H1 (cell line): ENCODE data around the gene TSC2. TPM values are rescaled to one million over a fixed set of nuclear protein-coding genes. Genes with fewer than 3 reads are reported as not detected.
A peak's percentile ranks its signal among the peaks of the same experiment; 100 is the strongest.

Source experiments
- microRNA counts: library from miRNA; unstranded; fragments of <30 nt; microRNA quantifications from one replicate; lab custom pipeline; 2015
- microRNA-seq, 2 experiments: library from miRNA; unstranded; fragments of <30 nt; microRNA quantifications; one replicate each; pipeline versions ENCODE4 to v1.2.0, GENCODE V29; 2016 to 2020; ENCODE audit warnings: borderline microRNAs expressed in 2 of 2, borderline number of aligned reads in 2 of 2, borderline replicate concordance in 1 of 2
- polyA plus RNA-seq, 7 experiments: library from polyadenylated mRNA; depleted of rRNA in 3 of 7; stranded (reverse) in 5 of 7; unstranded in 2 of 7; fragments of >200 nt in 5 of 7; fragments of 200-250 nt in 2 of 7; gene quantifications; 1 replicate in 5 of 7; 2 replicates in 1 of 7; 4 replicates in 1 of 7; pipeline versions ENCODE4 v1.2.1 to v1.2.3, GENCODE V29; 2011 to 2013; ENCODE audit warnings: missing spikeins in 2 of 7, mixed read lengths in 2 of 7
- small RNA-seq: library from polyadenylated mRNA; stranded (forward); fragments of <200 nt; extraction: miRNeasy Mini kit (QIAGEN cat#:217004); gene quantifications from one replicate; pipeline ENCODE3, GENCODE V24; 2013; ENCODE audit not compliant: insufficient read depth
- total RNA-seq: library from RNA; stranded (reverse); fragmentation: NEBNext Ultra II Directional; extraction: Animal tissue kit (Norgen Biotek cat#: 25700); gene quantifications from 2 replicates; pipeline ENCODE4 v1.2.1, GENCODE V29; 2021

Gene TSC2
- total and polyA plus RNA-seq, 2 of the 8 experiments (the other 6 are each of a cell fraction or from before 2014, with no cell fraction given), result 65.9 to 96.6 TPM

MicroRNAs encoded within 50 kb of the gene (microRNA counts, 767-probe panel; counts per million panel counts)
- microRNA hsa-miR-1225-3p (lab: Ali Mortazavi, UCI) (879 counts per million, percentile 95 among the panel's probes with 10 or more counts), microRNA hsa-miR-1225-5p (lab: Ali Mortazavi, UCI) (879 counts per million, percentile 95 among the panel's probes with 10 or more counts), microRNA hsa-miR-3180 (lab: Ali Mortazavi, UCI) (879 counts per million, percentile 95 among the panel's probes with 10 or more counts), microRNA hsa-miR-4516 (lab: Ali Mortazavi, UCI) (5,410 counts per million, percentile 95 among the panel's probes with 10 or more counts)

Small RNA genes lying within 50 kb of the gene (microRNA-seq; reads per million reads assigned to microRNA genes)
- 0 reads per million in 2 experiments for gene MIR1225
- 0 reads per million in 2 experiments for gene MIR3180-5
- gene MIR4516, result 0 reads per million in 2 experiments
- 0 reads per million in 2 experiments for gene MIR6511B1

Small RNA genes lying within 50 kb of the gene (small RNA-seq; reads per million reads assigned to genes)
- gene MIR1225 (not detected), gene MIR3180-5 (not detected), gene MIR4516 (not detected), gene RF00019 (not detected), gene RN7SL219P (not detected)

Other genes with a start within 250 kb of the TSC2 start
- gene HAGH, start 221.2 kb upstream of the TSC2 start, total RNA-seq, result 28.7 and 34.4 TPM in 2 replicates
- 40.6 and 65.3 TPM in 2 replicates for gene HAGH, start 221.2 kb upstream of the TSC2 start, polyA plus RNA-seq (2011; rRNA removed)
- gene FAHD1, start 220.8 kb upstream of the TSC2 start, total RNA-seq, result 20.4 and 20.5 TPM in 2 replicates
- gene FAHD1, start 220.8 kb upstream of the TSC2 start, polyA plus RNA-seq (2011; rRNA removed), result 31.9 and 47.2 TPM in 2 replicates
- 0.99 and 1.1 TPM in 2 replicates for gene MEIOB, start 175.8 kb upstream of the TSC2 start, total RNA-seq
- gene MEIOB, start 175.8 kb upstream of the TSC2 start, polyA plus RNA-seq (2011; rRNA removed), result 0.60 and 0.63 TPM in 2 replicates
- gene HS3ST6, start 129.6 kb upstream of the TSC2 start, total RNA-seq, result 0.39 TPM in 1 of 2 replicates, not detected in the other
- 0.36 and 0.63 TPM in 2 replicates for gene HS3ST6, start 129.6 kb upstream of the TSC2 start, polyA plus RNA-seq (2011; rRNA removed)
- gene MSRB1, start 104.8 kb upstream of the TSC2 start, total RNA-seq, result 28.2 and 34.1 TPM in 2 replicates
- gene MSRB1, start 104.8 kb upstream of the TSC2 start, polyA plus RNA-seq (2011; rRNA removed), result 51.4 and 53.8 TPM in 2 replicates
- 0.19 and 0.39 TPM in 2 replicates for gene RPL3L, start 93.3 kb upstream of the TSC2 start, total RNA-seq
- 0.08 and 0.24 TPM in 2 replicates for gene RPL3L, start 93.3 kb upstream of the TSC2 start, polyA plus RNA-seq (2011; rRNA removed)
- gene NDUFB10, start 88.4 kb upstream of the TSC2 start, total RNA-seq, result 183 and 197 TPM in 2 replicates
- gene NDUFB10, start 88.4 kb upstream of the TSC2 start, polyA plus RNA-seq (2011; rRNA removed), result 194 and 243 TPM in 2 replicates
- 3,974 and 4,042 TPM in 2 replicates for gene RPS2, start 83.2 kb upstream of the TSC2 start, total RNA-seq
- 16,783 and 22,970 TPM in 2 replicates for gene RPS2, start 83.2 kb upstream of the TSC2 start, polyA plus RNA-seq (2011; rRNA removed)
- not detected in 2 replicates for gene RNF151, start 81.1 kb upstream of the TSC2 start, total RNA-seq
- 0.17 TPM in 1 of 2 replicates, not detected in the other for gene RNF151, start 81.1 kb upstream of the TSC2 start, polyA plus RNA-seq (2011; rRNA removed)
- gene TBL3, start 75.9 kb upstream of the TSC2 start, total RNA-seq, result 65.8 and 66.8 TPM in 2 replicates
- gene TBL3, start 75.9 kb upstream of the TSC2 start, polyA plus RNA-seq (2011; rRNA removed), result 137 and 159 TPM in 2 replicates
- gene NOXO1, start 66.5 kb upstream of the TSC2 start, total RNA-seq, result 2.5 and 3.3 TPM in 2 replicates
- gene NOXO1, start 66.5 kb upstream of the TSC2 start, polyA plus RNA-seq (2011; rRNA removed), result 1.3 and 2.6 TPM in 2 replicates
- gene GFER, start 63.8 kb upstream of the TSC2 start, total RNA-seq, result 37.9 and 45.4 TPM in 2 replicates
- 17.7 and 29.1 TPM in 2 replicates for gene GFER, start 63.8 kb upstream of the TSC2 start, polyA plus RNA-seq (2011; rRNA removed)
- gene SYNGR3, start 58.0 kb upstream of the TSC2 start, total RNA-seq, result 36.2 and 38.8 TPM in 2 replicates
- 49.9 and 72.3 TPM in 2 replicates for gene SYNGR3, start 58.0 kb upstream of the TSC2 start, polyA plus RNA-seq (2011; rRNA removed)
- 47.6 and 51.7 TPM in 2 replicates for gene ZNF598, start 38.2 kb upstream of the TSC2 start, total RNA-seq
- 29.3 and 43.0 TPM in 2 replicates for gene ZNF598, start 38.2 kb upstream of the TSC2 start, polyA plus RNA-seq (2011; rRNA removed)
- gene NPW, start 28.2 kb upstream of the TSC2 start, total RNA-seq, result 8.1 and 10.3 TPM in 2 replicates
- 4.0 and 7.8 TPM in 2 replicates for gene NPW, start 28.2 kb upstream of the TSC2 start, polyA plus RNA-seq (2011; rRNA removed)
- 19.3 and 19.6 TPM in 2 replicates for gene NHERF2, start 21.1 kb upstream of the TSC2 start, total RNA-seq
- 13.9 and 22.4 TPM in 2 replicates for gene NHERF2, start 21.1 kb upstream of the TSC2 start, polyA plus RNA-seq (2011; rRNA removed)
- 70.9 and 84.5 TPM in 2 replicates for gene NTHL1, start 151 bp upstream of the TSC2 start, total RNA-seq
- 150 and 209 TPM in 2 replicates for gene NTHL1, start 151 bp upstream of the TSC2 start, polyA plus RNA-seq (2011; rRNA removed)
- 52.7 and 63.5 TPM in 2 replicates for gene PKD1, start 87.9 kb downstream of the TSC2 start, total RNA-seq
- gene PKD1, start 87.9 kb downstream of the TSC2 start, polyA plus RNA-seq (2011; rRNA removed), result 40.6 and 59.4 TPM in 2 replicates
- 4.3 and 5.3 TPM in 2 replicates for gene RAB26, start 100.6 kb downstream of the TSC2 start, total RNA-seq
- 5.4 and 6.6 TPM in 2 replicates for gene RAB26, start 100.6 kb downstream of the TSC2 start, polyA plus RNA-seq (2011; rRNA removed)
- gene TRAF7, start 107.8 kb downstream of the TSC2 start, total RNA-seq, result 148 and 155 TPM in 2 replicates
- 96.8 and 140 TPM in 2 replicates for gene TRAF7, start 107.8 kb downstream of the TSC2 start, polyA plus RNA-seq (2011; rRNA removed)
- gene CASKIN1, start 148.6 kb downstream of the TSC2 start, total RNA-seq, result 6.4 and 6.5 TPM in 2 replicates
- gene CASKIN1, start 148.6 kb downstream of the TSC2 start, polyA plus RNA-seq (2011; rRNA removed), result 1.2 and 2.7 TPM in 2 replicates
- 67.6 and 69.6 TPM in 2 replicates for gene MLST8, start 157.5 kb downstream of the TSC2 start, total RNA-seq
- 321 and 440 TPM in 2 replicates for gene MLST8, start 157.5 kb downstream of the TSC2 start, polyA plus RNA-seq (2011; rRNA removed)
- 6.1 and 8.5 TPM in 2 replicates for gene BRICD5, start 162.9 kb downstream of the TSC2 start, total RNA-seq
- gene BRICD5, start 162.9 kb downstream of the TSC2 start, polyA plus RNA-seq (2011; rRNA removed), result 8.6 and 14.2 TPM in 2 replicates
- 30.9 and 32.6 TPM in 2 replicates for gene PGP, start 166.9 kb downstream of the TSC2 start, total RNA-seq
- 55.9 and 63.9 TPM in 2 replicates for gene PGP, start 166.9 kb downstream of the TSC2 start, polyA plus RNA-seq (2011; rRNA removed)
- gene E4F1, start 175.6 kb downstream of the TSC2 start, total RNA-seq, result 21.9 and 22.2 TPM in 2 replicates
- gene E4F1, start 175.6 kb downstream of the TSC2 start, polyA plus RNA-seq (2011; rRNA removed), result 27.0 and 34.2 TPM in 2 replicates
- gene DNASE1L2, start 188.5 kb downstream of the TSC2 start, total RNA-seq, result 0.19 and 0.35 TPM in 2 replicates
- 0.75 and 0.97 TPM in 2 replicates for gene DNASE1L2, start 188.5 kb downstream of the TSC2 start, polyA plus RNA-seq (2011; rRNA removed)
- gene ECI1, start 203.6 kb downstream of the TSC2 start, total RNA-seq, result 79.5 and 80.0 TPM in 2 replicates
- gene ECI1, start 203.6 kb downstream of the TSC2 start, polyA plus RNA-seq (2011; rRNA removed), result 151 and 154 TPM in 2 replicates
- gene RNPS1, start 220.1 kb downstream of the TSC2 start, total RNA-seq, result 330 and 357 TPM in 2 replicates
- gene RNPS1, start 220.1 kb downstream of the TSC2 start, polyA plus RNA-seq (2011; rRNA removed), result 350 and 516 TPM in 2 replicates